H9 (cell line): ENCODE measurements around the gene NSUN3. TPM values are rescaled to one million over a fixed set of nuclear protein-coding genes. Genes with fewer than 3 reads are reported as not detected.

Experiments used
- DNase-seq: peaks from one replicate; pipeline ENCODE4 v3.0.0-alpha.2; 2017
- H2AFZ ChIP-seq: one replicate; pipeline ENCODE4 v1.6.1; 2013; ENCODE audit warnings: mild to moderate bottlenecking, low read length, control low read depth, moderate library complexity
- H2AK5ac ChIP-seq: 2 replicates; pipeline ENCODE4 v1.6.1; 2013; ENCODE audit warnings: low read length, control low read depth, mixed read lengths; ENCODE audit not compliant: insufficient read length
- H2BK120ac ChIP-seq: one replicate; pipeline ENCODE4 v1.6.1; 2013; ENCODE audit warnings: low read depth, mild to moderate bottlenecking, low read length, control low read depth, inconsistent platforms; ENCODE audit not compliant: poor library complexity, severe bottlenecking
- H2BK12ac ChIP-seq: 2 replicates; pipeline ENCODE4 v1.6.1; 2013; ENCODE audit warnings: low read length, control low read depth, mixed read lengths, low read depth; ENCODE audit not compliant: insufficient read length
- H2BK15ac ChIP-seq: 2 replicates; pipeline ENCODE4 v1.6.1; 2013; ENCODE audit warnings: low read depth, low read length, control low read depth
- H2BK20ac ChIP-seq: one replicate; pipeline ENCODE4 v1.6.1; 2013; ENCODE audit warnings: low read depth, mild to moderate bottlenecking, low read length, control low read depth, inconsistent platforms; ENCODE audit not compliant: poor library complexity, severe bottlenecking
- H2BK5ac ChIP-seq: 2 replicates; pipeline ENCODE4 v1.6.1; 2013; ENCODE audit warnings: low read length, control low read depth, mixed read lengths; ENCODE audit not compliant: insufficient read length
- H3K14ac ChIP-seq: 2 replicates; pipeline ENCODE4 v1.6.1; 2013; ENCODE audit warnings: low read length, control low read depth; ENCODE audit not compliant: insufficient read depth
- H3K18ac ChIP-seq: 2 replicates; pipeline ENCODE4 v1.6.1; 2013; ENCODE audit warnings: low read depth, mild to moderate bottlenecking, mixed read lengths, low read length, control low read depth; ENCODE audit not compliant: insufficient read length
- H3K23ac ChIP-seq: 2 replicates; pipeline ENCODE4 v1.6.1; 2013; ENCODE audit warnings: low read length, control low read depth, mixed read lengths, low read depth; ENCODE audit not compliant: insufficient read length
- H3K23me2 ChIP-seq: 2 replicates; pipeline ENCODE4 v1.6.1; 2013; ENCODE audit warnings: low read depth, mild to moderate bottlenecking, mixed read lengths, low read length, control low read depth; ENCODE audit not compliant: insufficient read length, poor library complexity, severe bottlenecking
- H3K27ac ChIP-seq: 2 replicates; pipeline ENCODE4 v1.5.1; 2013; ENCODE audit warnings: low read length, control low read depth, mixed read lengths, low read depth; ENCODE audit not compliant: insufficient read length
- H3K27me3 ChIP-seq: 2 replicates; pipeline ENCODE4 v1.6.1; 2013; ENCODE audit warnings: low read length, control low read depth, inconsistent platforms; ENCODE audit not compliant: insufficient read depth
- H3K4ac ChIP-seq: 2 replicates; pipeline ENCODE4 v1.6.1; 2013; ENCODE audit warnings: low read depth, mild to moderate bottlenecking, control low read depth, inconsistent platforms, low read length, moderate library complexity
- H3K4me1 ChIP-seq: 2 replicates; pipeline ENCODE4 v1.6.1; 2013; ENCODE audit warnings: low read length, control low read depth, inconsistent platforms; ENCODE audit not compliant: insufficient read depth
- H3K4me2 ChIP-seq: 2 replicates; pipeline ENCODE4 v1.6.1; 2013; ENCODE audit warnings: low read length, control low read depth, mixed read lengths; ENCODE audit not compliant: insufficient read length, insufficient read depth
- H3K56ac ChIP-seq: 2 replicates; pipeline ENCODE4 v1.6.1; 2013; ENCODE audit warnings: low read depth, mild to moderate bottlenecking, mixed read lengths, low read length, control low read depth; ENCODE audit not compliant: insufficient read length
- H3K79me1 ChIP-seq: 2 replicates; pipeline ENCODE4 v1.6.1; 2013; ENCODE audit warnings: low read depth, mild to moderate bottlenecking, moderate library complexity, low read length, control low read depth, inconsistent platforms; ENCODE audit not compliant: insufficient read depth, poor library complexity, severe bottlenecking
- H3K79me2 ChIP-seq: 2 replicates; pipeline ENCODE4 v1.6.1; 2013; ENCODE audit warnings: low read length, control low read depth, inconsistent platforms; ENCODE audit not compliant: insufficient read depth
- H3K9ac ChIP-seq: 2 replicates; pipeline ENCODE4 v1.6.1; 2013; ENCODE audit warnings: low read length, control low read depth, mixed read lengths; ENCODE audit not compliant: insufficient read length; ENCODE audit errors: extremely low read depth
- H3K9me3 ChIP-seq: one replicate; pipeline ENCODE4 v1.6.1; 2013; ENCODE audit warnings: low read depth, low read length, inconsistent platforms; ENCODE audit not compliant: control insufficient read depth
- H3T11ph ChIP-seq: one replicate; pipeline ENCODE4 v1.6.1; 2013; ENCODE audit warnings: mild to moderate bottlenecking, low read length, control low read depth, inconsistent platforms
- H4K20me1 ChIP-seq: one replicate; pipeline ENCODE4 v1.6.1; 2013; ENCODE audit not compliant: control insufficient read depth, insufficient read length, insufficient read depth
- H4K5ac ChIP-seq: 2 replicates; pipeline ENCODE4 v1.6.1; 2013; ENCODE audit warnings: low read depth, mild to moderate bottlenecking, mixed read lengths, low read length, control low read depth; ENCODE audit not compliant: insufficient read length
- H4K8ac ChIP-seq: replicated peaks from 2 replicates; pipeline ENCODE4 v1.6.1; 2013; ENCODE audit warnings: low read length, control low read depth, mixed read lengths, low read depth; ENCODE audit not compliant: insufficient read length
- H4K91ac ChIP-seq: 2 replicates; pipeline ENCODE4 v1.6.1; 2013; ENCODE audit warnings: low read depth, mild to moderate bottlenecking, moderate library complexity, mixed read lengths, low read length, control low read depth; ENCODE audit not compliant: insufficient read length
- H3K27ac Mint-ChIP-seq, 3 experiments: 2 replicates in 2 of 3; 3 replicates in 1 of 3; pipeline ENCODE4 v1.8.0; 2020 to 2021; ENCODE audit warnings: mixed read lengths in 3 of 3, mild to moderate bottlenecking in 1 of 3, moderate library complexity in 1 of 3
- H3K27me3 Mint-ChIP-seq: 2 replicates; pipeline ENCODE4 v1.8.0; 2021; ENCODE audit warnings: low read depth, mild to moderate bottlenecking, moderate library complexity, mixed read lengths
- H3K36me3 Mint-ChIP-seq, 3 experiments: 2 replicates in 2 of 3; 3 replicates in 1 of 3; pipeline ENCODE4 v1.8.0; 2020 to 2021; ENCODE audit warnings: low read depth in 3 of 3, mixed read lengths in 3 of 3; ENCODE audit not compliant: insufficient read depth in 1 of 3
- H3K4me1 Mint-ChIP-seq, 2 experiments: 2 replicates each; pipeline ENCODE4 v1.8.0; 2020; ENCODE audit warnings: mixed read lengths in 2 of 2
- H3K4me3 Mint-ChIP-seq, 2 experiments: 2 replicates in 1 of 2; 3 replicates in 1 of 2; pipeline ENCODE4 v1.8.0; 2020 to 2021; ENCODE audit warnings: mild to moderate bottlenecking in 2 of 2, mixed read lengths in 2 of 2, moderate library complexity in 1 of 2
- H3K9me3 Mint-ChIP-seq, 2 experiments: 2 replicates in 1 of 2; 3 replicates in 1 of 2; pipeline ENCODE4 v1.8.0; 2020; ENCODE audit warnings: mild to moderate bottlenecking in 2 of 2, mixed read lengths in 2 of 2, moderate library complexity in 1 of 2
- CTCF ChIP-seq: fragments of 200-600 bp; sonication (generic); conservative IDR thresholded peaks from 3 replicates; pipeline ENCODE4 v1.8.0; 2021; ENCODE audit warnings: antibody characterized with exemption, mild to moderate bottlenecking
- WGBS: extraction: QIAGEN DNeasy Blood & Tissue Kit; methylation state at CpG from one replicate; pipeline ENCODE4 v1.1.7; 2013; ENCODE audit warnings: missing lambda C conversion rate, low lambda C conversion rate, mixed read lengths; ENCODE audit not compliant: insufficient read length; ENCODE audit errors: extremely low coverage; 5-methylcytosine and 5-hydroxymethylcytosine counted together
- total RNA-seq: library from RNA; stranded (reverse); gene quantifications from 2 replicates; pipeline ENCODE4 v1.2.1, GENCODE V29; 2021

Gene NSUN3
- total RNA-seq, 1 experiment from 2014 or later = 7.4 TPM

DNA sequence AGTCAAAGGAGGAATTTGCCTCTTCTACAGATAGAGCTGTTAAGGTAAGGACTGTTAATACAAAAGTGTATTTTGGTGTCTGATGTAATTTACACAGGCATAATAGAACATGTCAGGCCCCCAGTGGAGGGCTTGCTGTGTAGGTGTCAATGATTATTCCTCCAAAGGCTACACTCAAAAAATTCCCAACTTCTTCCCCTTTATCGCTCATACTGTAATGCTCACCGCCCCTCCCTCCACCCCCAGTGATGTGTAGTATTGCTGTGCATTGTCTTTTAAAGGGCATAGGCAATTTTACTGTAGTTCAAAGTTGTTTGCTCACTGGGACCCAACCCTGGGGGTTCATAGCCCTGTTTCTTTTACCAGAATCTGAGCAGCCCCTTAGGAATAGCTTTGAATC is 32.2 kb downstream of the NSUN3 start:
- no peak overlapping the region for H3K4me3 Mint-ChIP-seq
- no CpG with 5 or more reads among the region's 2 CpGs for WGBS

More for the DNA sequence above, 32.2 kb downstream of the NSUN3 start:
- Histone ChIP-seq H2BK12ac (no peak overlapping the region), H3K18ac (no peak overlapping the region), H2AK5ac (no peak overlapping the region), H3K4ac (no peak overlapping the region), H2BK20ac (no peak overlapping the region), H3K79me1 (no peaks in the 10 kb centered on the region), H3K4me1 (no peaks in the 10 kb centered on the region), H3K27ac (no peak overlapping the region), H2BK5ac (no peak overlapping the region), H2AFZ (no peak overlapping the region), H3K4me2 (no peak overlapping the region), H2BK120ac (no peak overlapping the region), H4K91ac (no peak overlapping the region), H2BK15ac (no peak overlapping the region), H3T11ph (no peak overlapping the region), H3K27me3 (no peaks in the 10 kb centered on the region), H4K20me1 (no peaks in the 10 kb centered on the region), H4K8ac (no peak overlapping the region), H3K14ac (no peak overlapping the region), H4K5ac (no peak overlapping the region), H3K23ac (no peak overlapping the region), H3K79me2 (no peaks in the 10 kb centered on the region), H3K56ac (no peak overlapping the region), H3K23me2 (no peaks in the 10 kb centered on the region), H3K9me3 (no peaks in the 10 kb centered on the region), H3K9ac (no peak overlapping the region)
- H3K27ac Mint-ChIP-seq = no peak overlapping the region
- DNase-seq = no peak
- no peaks in the 10 kb centered on the region for H3K9me3 Mint-ChIP-seq
- H3K36me3 Mint-ChIP-seq = peaks cover 0 to 12% (median 11%) of the 10 kb centered on the region in 3 experiments; a peak in 4 of 7 replicates
- TF ChIP-seq CTCF = no peak
- no peaks in the 10 kb centered on the region for H3K27me3 Mint-ChIP-seq
- H3K4me1 Mint-ChIP-seq = no peaks in the 10 kb centered on the region
